Measurements from ENCODE around the gene LHFPL2. TPM values are rescaled to one million over a fixed set of nuclear protein-coding genes. Genes with fewer than 3 reads are reported as not detected.

Gene LHFPL2
- total and polyA plus RNA-seq, 2 experiments from 2014 or later: 96.6 to 126 TPM

DNA sequence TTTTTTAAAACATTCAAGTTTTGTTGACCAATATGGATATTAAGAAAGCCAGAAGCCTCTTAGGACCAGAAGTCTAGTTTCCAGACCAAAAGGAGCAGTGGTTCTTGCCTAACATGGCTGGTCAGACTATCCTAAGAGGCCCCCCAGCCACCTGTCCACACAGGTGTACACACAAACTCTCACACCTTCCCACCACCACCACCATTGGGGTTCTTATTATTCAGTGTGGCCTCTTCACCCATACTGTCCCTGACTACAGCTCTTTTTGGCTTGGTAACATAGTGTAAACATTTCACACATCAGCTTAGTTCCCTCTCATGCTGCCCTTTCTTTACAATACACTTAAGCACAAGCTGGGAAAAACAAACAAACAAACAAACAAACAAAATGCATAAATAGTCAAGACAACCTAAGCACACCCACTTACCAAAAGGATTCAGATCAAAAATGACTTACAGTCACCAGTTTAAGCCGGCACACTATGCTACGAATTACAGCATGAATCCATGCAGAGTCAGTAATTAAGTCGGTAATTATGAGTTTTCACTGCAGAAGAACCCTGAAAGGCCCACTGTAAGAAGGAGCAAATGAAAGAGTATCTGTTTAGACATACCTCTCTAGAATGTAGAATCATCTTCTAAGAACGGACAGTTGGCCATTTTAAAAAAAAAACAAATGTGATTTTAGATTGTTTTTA lies 9.5 kb downstream of the LHFPL2 start:
- no peaks in the 10 kb centered on the region for H3K27me3 ChIP-seq
- no peak for DNase-seq (ENCODE audit: low read depth in 1 of 2, low spot score in 1 of 2)
- TF ChIP-seq, protein P1, sequence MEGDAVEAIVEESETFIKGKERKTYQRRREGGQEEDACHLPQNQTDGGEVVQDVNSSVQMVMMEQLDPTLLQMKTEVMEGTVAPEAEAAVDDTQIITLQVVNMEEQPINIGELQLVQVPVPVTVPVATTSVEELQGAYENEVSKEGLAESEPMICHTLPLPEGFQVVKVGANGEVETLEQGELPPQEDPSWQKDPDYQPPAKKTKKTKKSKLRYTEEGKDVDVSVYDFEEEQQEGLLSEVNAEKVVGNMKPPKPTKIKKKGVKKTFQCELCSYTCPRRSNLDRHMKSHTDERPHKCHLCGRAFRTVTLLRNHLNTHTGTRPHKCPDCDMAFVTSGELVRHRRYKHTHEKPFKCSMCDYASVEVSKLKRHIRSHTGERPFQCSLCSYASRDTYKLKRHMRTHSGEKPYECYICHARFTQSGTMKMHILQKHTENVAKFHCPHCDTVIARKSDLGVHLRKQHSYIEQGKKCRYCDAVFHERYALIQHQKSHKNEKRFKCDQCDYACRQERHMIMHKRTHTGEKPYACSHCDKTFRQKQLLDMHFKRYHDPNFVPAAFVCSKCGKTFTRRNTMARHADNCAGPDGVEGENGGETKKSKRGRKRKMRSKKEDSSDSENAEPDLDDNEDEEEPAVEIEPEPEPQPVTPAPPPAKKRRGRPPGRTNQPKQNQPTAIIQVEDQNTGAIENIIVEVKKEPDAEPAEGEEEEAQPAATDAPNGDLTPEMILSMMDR (IDR thresholded peaks at IDR 0.05; ENCODE audit: low read depth, low read length): no peak
- peak overlapping the region; percentile 14 for H3K4me3 ChIP-seq
- H3K9me3 ChIP-seq (ENCODE audit: low read depth): no peaks in the 10 kb centered on the region
- H3K36me3 ChIP-seq: no peaks in the 10 kb centered on the region
- H3K4me1 ChIP-seq (ENCODE audit: low read depth): peaks cover 97% of the 10 kb centered on the region
- H3K27ac ChIP-seq: peak overlapping the region; percentile 98

DNA sequence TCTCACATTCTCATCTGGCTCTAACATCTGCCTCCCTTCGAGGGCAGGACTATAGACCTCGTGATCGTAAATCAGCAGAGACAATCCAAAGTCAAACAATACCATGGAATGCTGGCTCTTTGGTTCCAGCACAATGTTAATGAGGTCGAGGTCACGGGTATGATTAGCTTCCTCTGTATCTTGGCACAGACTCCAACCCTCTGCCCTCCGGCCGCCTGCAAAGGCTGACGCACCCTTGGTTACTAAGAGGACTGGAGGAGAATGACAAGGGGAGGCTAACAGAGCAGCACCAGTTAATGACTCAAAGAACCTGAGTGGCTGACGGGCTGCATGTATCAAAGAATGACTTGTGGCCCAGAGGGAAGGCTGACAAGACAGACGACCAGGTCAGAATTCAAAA lies 10.1 kb downstream of the LHFPL2 start:
- Histone ChIP-seq H3K36me3 (peaks cover 1% of the 10 kb centered on the region), H3K4me1 (ENCODE audit: low read depth) (peaks cover 97% of the 10 kb centered on the region), H3K27ac (peak overlapping the region; percentile 98), H3K27me3 (no peaks in the 10 kb centered on the region), H3K4me3 (no peak overlapping the region), H3K9me3 (ENCODE audit: low read depth) (no peaks in the 10 kb centered on the region)
- TF ChIP-seq, protein P1 (IDR thresholded peaks at IDR 0.05; ENCODE audit: low read depth, low read length): no peak
- DNase-seq (ENCODE audit: low read depth in 1 of 2, low spot score in 1 of 2): peak; percentile 84 to 92

DNA sequence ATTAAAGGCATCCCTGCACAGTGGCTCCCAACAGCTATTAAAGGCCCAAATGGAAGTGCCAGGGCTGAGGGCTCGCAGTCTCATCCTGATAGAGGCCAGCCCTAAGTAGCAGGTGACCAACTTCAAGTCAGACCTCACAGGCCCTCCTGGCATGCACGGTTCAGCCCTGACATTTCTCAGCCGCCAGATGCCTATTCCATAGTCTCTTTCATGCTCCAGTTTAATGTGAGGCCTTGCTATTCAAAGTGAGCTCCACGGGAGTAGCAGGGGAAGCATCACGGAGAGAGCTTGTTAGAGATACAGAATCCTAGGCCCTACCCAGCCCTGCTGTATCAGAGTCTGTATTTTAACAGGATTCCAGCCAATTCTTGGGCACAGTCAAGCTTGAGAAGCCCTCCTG lies 11.1 kb downstream of the LHFPL2 start:
- H3K27ac ChIP-seq: peak overlapping the region; percentile 98
- peak in 1 of 2 donors; percentile 60 for DNase-seq (ENCODE audit: low read depth in 1 of 2, low spot score in 1 of 2)
- peaks cover 5% of the 10 kb centered on the region for H3K36me3 ChIP-seq
- peaks cover 95% of the 10 kb centered on the region for H3K4me1 ChIP-seq (ENCODE audit: low read depth)
- TF ChIP-seq, protein P1 (IDR thresholded peaks at IDR 0.05; ENCODE audit: low read depth, low read length): no peak
- no peaks in the 10 kb centered on the region for H3K27me3 ChIP-seq
- H3K4me3 ChIP-seq: peak overlapping the region; percentile 1
- no peaks in the 10 kb centered on the region for H3K9me3 ChIP-seq (ENCODE audit: low read depth)

DNA sequence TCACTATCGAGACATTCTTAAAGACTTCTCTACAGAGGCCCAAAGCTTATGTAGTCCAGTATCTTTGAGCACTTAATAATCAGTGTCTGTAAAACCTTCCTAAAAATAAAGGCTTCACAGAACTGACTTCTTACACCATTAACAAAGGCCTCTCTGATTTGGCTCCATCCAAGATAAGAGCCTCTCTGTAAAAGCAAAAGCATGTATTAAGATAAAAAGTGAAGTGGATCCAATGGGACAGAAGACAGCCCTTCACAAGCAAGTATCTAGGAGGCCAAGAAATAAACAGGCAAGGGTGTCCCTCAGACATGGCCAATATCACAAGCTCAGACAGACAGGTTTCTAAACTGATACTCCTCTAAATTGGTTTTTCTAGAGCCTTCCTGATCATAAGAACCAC lies 11.9 kb downstream of the LHFPL2 start:
- Histone ChIP-seq H3K4me1 (ENCODE audit: low read depth) (peaks cover 89% of the 10 kb centered on the region), H3K27ac (peak overlapping the region; percentile 98), H3K9me3 (ENCODE audit: low read depth) (no peaks in the 10 kb centered on the region), H3K36me3 (peaks cover 10% of the 10 kb centered on the region), H3K4me3 (no peak overlapping the region), H3K27me3 (no peaks in the 10 kb centered on the region)
- TF ChIP-seq, protein P1 (IDR thresholded peaks at IDR 0.05; ENCODE audit: low read depth, low read length): no peak
- peak in 1 of 2 donors; percentile 76 for DNase-seq (ENCODE audit: low read depth in 1 of 2, low spot score in 1 of 2)

DNA sequence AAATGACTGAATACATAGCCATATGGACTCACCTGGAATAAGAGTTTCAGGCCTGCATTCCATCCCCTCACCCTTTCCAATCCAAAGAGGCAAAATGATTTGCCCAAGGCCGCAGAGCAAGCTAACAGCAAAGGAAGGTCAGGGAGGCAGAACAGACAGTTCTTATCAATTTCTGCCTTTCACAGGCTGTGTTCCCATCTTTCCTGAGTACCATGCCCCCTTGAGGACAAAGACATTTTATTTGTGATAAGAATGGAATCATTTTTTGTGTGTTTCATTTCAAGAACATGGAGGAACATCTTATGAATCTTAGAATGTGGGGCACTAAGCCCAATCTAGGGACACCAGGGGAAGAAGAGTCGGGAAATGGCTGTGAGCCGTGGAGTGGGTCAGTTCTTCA lies 13.9 kb downstream of the LHFPL2 start:
- DNase-seq (ENCODE audit: low read depth in 1 of 2, low spot score in 1 of 2): no peak
- peak overlapping the region; percentile 98 for H3K27ac ChIP-seq
- no peak overlapping the region for H3K4me3 ChIP-seq
- H3K27me3 ChIP-seq: no peaks in the 10 kb centered on the region
- TF ChIP-seq, protein P1 (IDR thresholded peaks at IDR 0.05; ENCODE audit: low read depth, low read length): peak; percentile 11
- peaks cover 75% of the 10 kb centered on the region for H3K4me1 ChIP-seq (ENCODE audit: low read depth)
- H3K9me3 ChIP-seq (ENCODE audit: low read depth): no peaks in the 10 kb centered on the region
- peaks cover 29% of the 10 kb centered on the region for H3K36me3 ChIP-seq
